ENCODE results near the gene EXOC3L4. TPM values are rescaled to one million over a fixed set of nuclear protein-coding genes. Genes with fewer than 3 reads are reported as not detected.
"Not testable (repeated sequence)": the region's sequence is repeated elsewhere in the genome, so short reads cannot be mapped to it uniquely, and the experiment has no call there.

Gene EXOC3L4
- polyA plus RNA-seq, 1 donor: 33.7 TPM

DNA sequence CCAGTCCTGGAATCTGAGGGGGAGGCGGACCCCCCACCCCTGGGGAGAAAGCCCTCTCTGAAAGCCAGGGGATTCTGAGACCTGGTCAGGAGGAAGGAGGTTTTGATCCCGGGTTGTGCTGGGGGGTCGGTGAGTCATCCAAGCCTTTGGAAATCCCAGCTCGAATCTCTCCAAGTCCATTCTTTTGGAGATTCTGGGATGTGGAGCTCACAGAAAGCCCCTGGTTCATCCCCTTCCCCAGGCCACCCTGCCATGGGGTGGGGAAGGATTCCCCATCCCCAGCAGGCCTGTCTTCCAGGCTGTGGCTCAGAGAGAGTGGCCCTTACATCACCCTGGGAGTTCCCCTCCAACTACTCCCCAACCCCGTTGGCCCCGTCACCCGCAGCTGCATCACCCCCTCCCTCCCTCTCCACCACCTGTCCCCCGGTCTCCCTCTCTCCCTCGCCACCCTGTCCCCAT, 14.3 kb downstream of the EXOC3L4 start:
- peaks cover 12% of the 10 kb centered on the region for H3K27me3 ChIP-seq (ENCODE audit: control insufficient read depth, insufficient read depth, low read length)
- H3K36me3 ChIP-seq (ENCODE audit: control insufficient read depth, insufficient read depth, low read length): peaks cover 3% of the 10 kb centered on the region
- H3K27ac ChIP-seq (ENCODE audit: low read length): no peak overlapping the region
- peak in 1 of 2 donors; percentile 34 for DNase-seq
- H3K4me1 ChIP-seq (ENCODE audit: control insufficient read depth, insufficient read depth, low read length): peaks cover 27% of the 10 kb centered on the region
- no CpG with 5 or more reads among the region's 9 CpGs for WGBS (ENCODE audit: insufficient coverage, low lambda C conversion rate)
- H3K4me3 ChIP-seq (ENCODE audit: low read length): no peak overlapping the region
- H3K9me3 ChIP-seq (ENCODE audit: control insufficient read depth, low read depth, low read length): peaks cover 5% of the 10 kb centered on the region

DNA sequence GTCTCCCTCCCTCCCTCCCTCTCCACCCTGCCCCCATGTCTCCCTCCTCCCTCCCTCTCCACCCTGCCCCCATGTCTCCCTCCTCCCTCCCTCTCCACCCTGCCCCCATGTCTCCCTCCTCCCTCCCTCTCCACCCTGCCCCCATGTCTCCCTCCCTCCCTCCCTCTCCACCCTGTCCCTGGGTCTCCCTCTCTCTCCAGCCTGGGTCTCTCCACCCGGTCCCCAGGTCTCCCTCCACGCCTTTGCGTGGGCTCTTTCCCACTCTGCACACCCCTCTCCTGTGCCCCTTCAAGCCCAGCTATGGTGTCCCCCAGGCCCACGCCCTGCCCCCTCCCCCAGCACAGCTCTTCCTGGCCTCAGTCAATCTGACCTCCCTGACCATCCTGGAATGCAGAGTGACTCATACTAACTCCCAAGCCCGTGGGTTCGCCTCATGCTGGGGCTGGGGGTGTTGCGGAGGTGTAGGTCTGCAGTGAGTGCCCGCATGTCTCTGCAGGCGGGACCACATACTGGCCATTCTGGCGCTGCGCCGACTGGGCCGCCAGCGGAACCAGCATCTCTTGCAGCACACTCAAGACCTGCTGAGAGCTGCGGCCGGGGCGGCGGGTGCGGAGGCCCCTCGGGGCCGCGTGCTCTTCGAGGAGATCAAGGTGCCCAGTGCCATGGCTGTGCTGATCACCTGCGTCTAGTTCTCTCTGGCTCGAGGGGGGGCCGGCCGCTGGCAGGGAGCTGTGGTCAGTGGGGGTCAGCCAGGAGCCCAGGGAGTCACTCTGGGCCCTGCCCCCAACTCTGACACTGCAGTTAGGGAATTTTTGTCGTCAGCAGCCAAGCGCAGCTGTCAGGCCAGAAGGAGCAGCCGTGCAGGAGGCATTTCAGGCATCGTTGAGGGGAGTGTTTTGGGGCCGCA, 15.3 kb downstream of the EXOC3L4 start:
- WGBS (ENCODE audit: insufficient coverage, low lambda C conversion rate): no CpG with 5 or more reads among the region's 32 CpGs
- H3K36me3 ChIP-seq (ENCODE audit: control insufficient read depth, insufficient read depth, low read length): peaks cover 3% of the 10 kb centered on the region
- peaks cover 2% of the 10 kb centered on the region for H3K27me3 ChIP-seq (ENCODE audit: control insufficient read depth, insufficient read depth, low read length)
- peak in 1 of 2 donors; percentile 27 for DNase-seq
- no peak overlapping the region for H3K4me3 ChIP-seq (ENCODE audit: low read length)
- no peak overlapping the region for H3K27ac ChIP-seq (ENCODE audit: low read length)
- H3K9me3 ChIP-seq (ENCODE audit: control insufficient read depth, low read depth, low read length): no peaks in the 10 kb centered on the region
- peaks cover 18% of the 10 kb centered on the region for H3K4me1 ChIP-seq (ENCODE audit: control insufficient read depth, insufficient read depth, low read length)

DNA sequence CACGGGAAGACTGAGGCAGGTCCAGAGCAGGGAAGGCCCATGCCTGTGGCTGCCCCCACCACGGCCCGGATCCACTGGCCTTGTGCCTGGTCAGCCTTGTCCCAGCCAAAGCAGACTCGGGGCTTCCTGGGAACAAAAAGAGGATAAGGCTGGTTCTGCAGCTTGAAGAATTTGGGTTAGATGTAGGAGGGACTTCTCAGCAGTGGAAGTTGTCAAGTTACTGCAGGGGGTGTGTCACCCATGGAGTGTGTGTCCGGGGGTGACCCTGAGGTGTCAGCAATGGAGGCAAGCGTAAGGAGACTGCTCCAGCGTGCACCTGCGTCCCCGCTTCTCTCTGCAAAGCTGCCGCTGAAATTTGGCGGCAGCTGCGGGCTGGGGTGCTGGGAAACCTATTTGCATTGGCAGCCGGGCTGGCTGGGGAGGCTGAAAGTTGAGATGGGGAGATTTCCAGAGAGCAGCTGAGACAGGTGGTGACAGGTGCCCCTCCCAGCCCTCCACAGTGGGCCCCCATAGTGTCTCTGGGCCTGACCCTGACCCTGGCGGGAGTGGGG, 16.2 kb downstream of the EXOC3L4 start:
- Histone ChIP-seq H3K4me3 (ENCODE audit: low read length) (no peak overlapping the region), H3K9me3 (ENCODE audit: control insufficient read depth, low read depth, low read length) (no peaks in the 10 kb centered on the region), H3K4me1 (ENCODE audit: control insufficient read depth, insufficient read depth, low read length) (peaks cover 15% of the 10 kb centered on the region), H3K36me3 (ENCODE audit: control insufficient read depth, insufficient read depth, low read length) (peaks cover 3% of the 10 kb centered on the region), H3K27ac (ENCODE audit: low read length) (no peak overlapping the region), H3K27me3 (ENCODE audit: control insufficient read depth, insufficient read depth, low read length) (no peaks in the 10 kb centered on the region)
- no peak for DNase-seq
- WGBS (ENCODE audit: insufficient coverage, low lambda C conversion rate): no CpG with 5 or more reads among the region's 14 CpGs

DNA sequence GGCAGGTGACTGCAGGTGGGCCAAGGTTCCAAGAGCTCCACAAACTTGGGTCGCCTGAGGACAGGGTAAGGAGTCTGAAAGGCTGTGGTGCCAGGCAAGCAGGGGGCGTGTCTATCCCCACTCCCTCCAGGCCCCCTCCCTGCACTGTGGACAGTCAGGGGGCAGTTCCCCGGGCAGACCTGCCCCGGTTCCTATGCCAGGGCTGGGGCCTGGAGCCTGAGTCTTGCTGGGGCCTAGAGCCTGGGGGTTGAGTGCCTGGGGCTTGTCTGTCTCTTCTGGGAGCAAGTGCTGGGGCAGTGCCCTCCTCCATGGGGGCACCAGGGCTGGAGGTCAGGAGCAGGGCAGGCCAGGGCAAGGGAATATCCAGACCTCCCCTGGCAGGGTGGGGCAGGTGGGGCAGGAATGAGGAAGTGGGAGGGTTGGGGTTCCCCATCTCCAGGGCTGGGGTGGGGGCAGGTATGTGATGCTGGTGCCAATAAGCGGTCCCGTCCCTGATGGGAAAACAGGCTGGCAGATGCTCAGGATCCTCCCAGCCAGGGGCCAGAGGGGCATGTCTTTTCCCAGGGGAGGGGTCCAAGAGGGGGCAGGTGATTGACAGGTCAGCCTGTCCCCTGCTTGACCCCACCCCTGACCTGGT, 16.8 kb downstream of the EXOC3L4 start:
- peaks cover 3% of the 10 kb centered on the region for H3K36me3 ChIP-seq (ENCODE audit: control insufficient read depth, insufficient read depth, low read length)
- H3K4me1 ChIP-seq (ENCODE audit: control insufficient read depth, insufficient read depth, low read length): peaks cover 15% of the 10 kb centered on the region
- no peak overlapping the region for H3K4me3 ChIP-seq (ENCODE audit: low read length)
- no peaks in the 10 kb centered on the region for H3K27me3 ChIP-seq (ENCODE audit: control insufficient read depth, insufficient read depth, low read length)
- H3K9me3 ChIP-seq (ENCODE audit: control insufficient read depth, low read depth, low read length): no peaks in the 10 kb centered on the region
- WGBS (ENCODE audit: insufficient coverage, low lambda C conversion rate): no CpG with 5 or more reads among the region's 6 CpGs
- DNase-seq: no peak
- no peak overlapping the region for H3K27ac ChIP-seq (ENCODE audit: low read length)

DNA sequence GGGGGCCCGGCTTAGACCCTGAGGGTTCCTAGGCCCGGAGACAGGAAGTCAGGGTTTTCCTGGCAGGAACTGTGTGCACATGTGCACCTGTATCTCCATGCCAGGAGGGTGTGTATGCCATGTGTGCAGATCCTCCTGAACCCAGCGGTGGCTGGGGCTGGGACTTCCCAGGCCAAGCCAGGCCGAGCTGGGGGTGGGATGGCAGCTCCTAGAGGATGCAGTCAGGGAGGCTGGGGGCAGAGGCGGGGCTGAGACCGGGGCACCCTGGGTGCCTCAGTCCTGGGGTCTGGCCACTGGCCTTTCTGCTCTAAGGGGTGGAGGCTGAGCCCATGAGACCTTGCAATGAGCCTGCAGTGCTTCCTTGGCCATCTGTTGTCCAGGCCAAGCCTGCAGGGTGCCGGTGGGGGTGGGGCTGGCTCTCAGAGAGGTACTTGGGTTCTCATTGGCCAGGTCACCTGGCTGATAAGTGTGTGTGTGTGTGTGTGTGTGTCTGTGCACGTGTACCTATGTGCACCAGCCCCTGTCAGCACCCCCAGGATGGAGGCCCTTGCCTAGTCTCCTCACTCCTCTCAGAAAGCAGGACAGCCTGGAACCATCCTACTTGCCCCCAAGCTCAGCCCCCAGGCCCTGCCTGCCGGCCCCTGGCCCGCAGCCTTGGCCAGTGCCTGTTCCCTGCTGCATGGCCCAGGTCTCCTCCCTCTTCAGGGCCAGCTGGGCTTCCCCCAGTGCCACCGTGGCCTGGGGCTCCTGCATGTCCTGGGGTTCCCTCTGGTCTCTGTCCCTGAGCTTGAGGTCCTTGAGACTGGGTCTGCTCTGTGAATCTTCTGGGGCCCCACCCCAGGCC, 18.1 kb downstream of the EXOC3L4 start:
- peak in 1 of 2 donors; percentile 27 for DNase-seq
- Histone ChIP-seq H3K4me3 (ENCODE audit: low read length) (no peak overlapping the region), H3K36me3 (ENCODE audit: control insufficient read depth, insufficient read depth, low read length) (peaks cover 3% of the 10 kb centered on the region), H3K27me3 (ENCODE audit: control insufficient read depth, insufficient read depth, low read length) (no peaks in the 10 kb centered on the region), H3K4me1 (ENCODE audit: control insufficient read depth, insufficient read depth, low read length) (peaks cover 15% of the 10 kb centered on the region), H3K27ac (ENCODE audit: low read length) (no peak overlapping the region), H3K9me3 (ENCODE audit: control insufficient read depth, low read depth, low read length) (peaks cover 3% of the 10 kb centered on the region)
- WGBS (ENCODE audit: insufficient coverage, low lambda C conversion rate): no CpG with 5 or more reads among the region's 11 CpGs

DNA sequence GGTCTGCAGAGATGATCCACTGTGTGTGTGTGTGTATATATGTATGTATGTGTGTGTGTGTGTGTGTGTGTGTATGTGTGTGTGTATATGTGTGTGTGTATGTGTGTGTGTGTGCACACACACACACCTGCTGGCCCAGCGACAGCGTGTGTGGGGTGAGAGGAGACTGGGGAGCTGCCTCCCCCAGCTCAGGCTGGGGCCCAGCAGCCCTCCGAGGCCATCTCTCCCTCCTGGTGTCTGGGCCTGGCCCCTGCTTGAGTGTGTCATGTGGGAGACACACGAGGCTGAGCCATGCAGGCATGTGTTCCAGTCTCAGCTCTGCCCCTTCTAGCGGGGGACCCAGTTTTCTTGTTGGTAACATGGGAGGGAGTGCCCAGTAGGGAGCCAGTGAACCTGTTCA, 18.8 kb downstream of the EXOC3L4 start:
- H3K27ac ChIP-seq (ENCODE audit: low read length): no peak overlapping the region
- H3K4me1 ChIP-seq (ENCODE audit: control insufficient read depth, insufficient read depth, low read length): peaks cover 19% of the 10 kb centered on the region
- H3K9me3 ChIP-seq (ENCODE audit: control insufficient read depth, low read depth, low read length): peaks cover 3% of the 10 kb centered on the region

DNA sequence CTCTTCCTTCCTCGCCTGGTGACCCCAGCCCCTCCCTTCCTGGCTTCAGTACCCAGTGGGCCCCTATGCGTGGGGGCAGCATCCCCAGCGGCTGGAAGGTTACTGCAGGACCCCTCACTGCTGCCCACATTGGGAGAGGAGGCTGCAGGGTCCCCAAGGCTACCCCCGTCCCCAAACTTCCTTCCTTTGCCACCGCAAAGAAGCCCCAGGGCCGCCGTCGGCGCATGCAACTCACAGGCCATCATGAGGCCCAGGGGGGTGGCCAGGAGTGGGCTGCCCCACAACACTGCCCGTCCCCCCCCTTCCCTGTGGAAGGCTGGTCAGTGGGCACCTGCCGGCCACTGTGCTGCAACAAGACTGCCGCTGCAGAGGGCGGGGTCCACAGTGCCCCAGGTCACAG, 19.2 kb downstream of the EXOC3L4 start:
- peaks cover 18% of the 10 kb centered on the region for H3K4me1 ChIP-seq (ENCODE audit: control insufficient read depth, insufficient read depth, low read length)
- no peaks in the 10 kb centered on the region for H3K27me3 ChIP-seq (ENCODE audit: control insufficient read depth, insufficient read depth, low read length)
- DNase-seq: no peak
- no CpG with 5 or more reads among the region's 13 CpGs for whole genome bisulfite sequencing (ENCODE audit: insufficient coverage, low lambda C conversion rate)
- no peak overlapping the region for H3K4me3 ChIP-seq (ENCODE audit: low read length)
- H3K27ac ChIP-seq (ENCODE audit: low read length): no peak overlapping the region
- H3K36me3 ChIP-seq (ENCODE audit: control insufficient read depth, insufficient read depth, low read length): no peaks in the 10 kb centered on the region
- peaks cover 3% of the 10 kb centered on the region for H3K9me3 ChIP-seq (ENCODE audit: control insufficient read depth, low read depth, low read length)

More for the DNA sequence above, 18.8 kb downstream of the EXOC3L4 start:
- Histone ChIP-seq H3K4me3 (ENCODE audit: low read length) (no peak overlapping the region), H3K36me3 (ENCODE audit: control insufficient read depth, insufficient read depth, low read length) (peaks cover 3% of the 10 kb centered on the region), H3K27me3 (ENCODE audit: control insufficient read depth, insufficient read depth, low read length) (no peaks in the 10 kb centered on the region)
- no CpG with 5 or more reads among the region's 5 CpGs for WGBS (ENCODE audit: insufficient coverage, low lambda C conversion rate)
- DNase-seq: no peak

DNA sequence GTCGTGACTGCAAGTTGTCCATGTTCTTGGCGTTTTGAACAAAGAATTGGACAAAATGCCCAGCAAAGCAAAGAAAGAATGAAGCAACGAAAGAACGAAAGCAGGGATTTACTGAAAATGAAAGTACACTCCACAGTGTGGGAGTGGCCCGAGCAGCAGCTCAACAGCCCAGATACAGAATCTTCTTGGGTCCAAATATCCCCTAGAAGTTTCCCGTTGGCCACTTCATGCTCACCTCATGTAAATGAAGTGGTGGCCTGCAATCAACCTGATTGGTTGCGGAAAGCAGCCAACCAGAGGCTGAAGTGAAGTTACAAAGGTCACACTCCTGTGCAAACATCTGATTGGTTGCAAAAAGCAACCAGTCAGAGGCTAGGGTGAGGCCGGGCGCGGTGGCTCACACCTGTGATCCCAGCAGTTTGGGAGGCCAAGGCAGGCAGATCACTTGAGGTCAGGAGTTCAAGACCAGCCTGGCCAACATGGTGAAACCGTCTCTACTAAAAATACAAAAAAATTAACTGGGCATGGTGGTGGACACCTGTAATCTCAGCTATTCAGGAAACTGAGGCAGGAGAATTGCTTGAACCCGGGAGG, 20.7 kb downstream of the EXOC3L4 start:
- 50% methylated on average over 2 of the region's 12 CpGs for WGBS (ENCODE audit: insufficient coverage, low lambda C conversion rate)
- peak overlapping the region; percentile 28 for H3K27ac ChIP-seq (ENCODE audit: low read length)
- H3K36me3 ChIP-seq (ENCODE audit: control insufficient read depth, insufficient read depth, low read length); H3K4me3 ChIP-seq (ENCODE audit: low read length); H3K9me3 ChIP-seq (ENCODE audit: control insufficient read depth, low read depth, low read length); H3K27me3 ChIP-seq (ENCODE audit: control insufficient read depth, insufficient read depth, low read length): not testable (repeated sequence)
- peak in 1 of 2 donors; percentile 66 for DNase-seq
- H3K4me1 ChIP-seq (ENCODE audit: control insufficient read depth, insufficient read depth, low read length): peaks cover 18% of the 10 kb centered on the region

DNA sequence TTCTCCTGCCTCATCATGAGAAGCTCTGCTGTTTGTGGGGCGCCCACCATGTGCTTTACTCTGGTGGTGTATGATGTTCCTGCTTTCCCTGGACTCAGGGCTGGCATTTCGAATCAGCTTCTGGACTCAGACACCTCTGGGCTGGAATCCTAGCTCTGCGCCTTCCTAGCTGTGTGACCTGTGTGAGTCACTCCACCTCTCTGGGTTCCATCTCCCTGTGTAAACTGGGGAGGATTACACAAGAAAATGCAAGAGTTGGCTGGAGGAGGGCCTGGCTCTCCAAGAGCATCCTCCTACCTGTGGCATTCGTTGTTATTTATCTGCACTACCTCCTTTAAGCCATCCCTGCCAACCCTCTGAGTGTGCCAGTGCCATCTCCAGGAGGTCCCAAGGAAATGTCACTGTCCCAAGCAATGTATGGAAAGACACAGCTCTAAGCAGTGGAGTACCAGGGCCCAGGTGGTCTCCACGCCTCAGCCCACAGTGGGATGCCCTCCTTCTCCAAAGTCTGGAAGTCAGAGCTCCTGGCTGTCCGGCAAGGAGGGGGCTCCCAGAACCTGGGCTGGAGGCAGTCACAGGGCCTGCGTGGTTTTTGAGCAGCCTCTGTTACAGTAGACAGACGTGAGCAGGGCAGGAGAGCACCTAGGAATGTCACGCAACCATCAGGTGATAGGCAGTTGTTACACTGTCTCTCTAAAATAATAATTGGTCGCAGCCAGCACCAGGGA, 21.5 kb downstream of the EXOC3L4 start:
- no peaks in the 10 kb centered on the region for H3K36me3 ChIP-seq (ENCODE audit: control insufficient read depth, insufficient read depth, low read length)
- peaks cover 11% of the 10 kb centered on the region for H3K4me1 ChIP-seq (ENCODE audit: control insufficient read depth, insufficient read depth, low read length)
- no peaks in the 10 kb centered on the region for H3K27me3 ChIP-seq (ENCODE audit: control insufficient read depth, insufficient read depth, low read length)
- WGBS (ENCODE audit: insufficient coverage, low lambda C conversion rate): no CpG with 5 or more reads among the region's 10 CpGs
- no peak overlapping the region for H3K4me3 ChIP-seq (ENCODE audit: low read length)
- peaks cover 3% of the 10 kb centered on the region for H3K9me3 ChIP-seq (ENCODE audit: control insufficient read depth, low read depth, low read length)
- no peak overlapping the region for H3K27ac ChIP-seq (ENCODE audit: low read length)
- DNase-seq: no peak

Data from large intestine (tissue), 3 donors.